Kidney epithelial cell (primary cell): Measurements from ENCODE around the gene TMUB1. TPM values are rescaled to one million over a fixed set of nuclear protein-coding genes. Genes with fewer than 3 reads are reported as not detected.

Experiments
- DNase-seq: peaks from one replicate; pipeline ENCODE4 v3.0.0-alpha.2; 2010; ENCODE audit warnings: low read depth
- H3K27me3 ChIP-seq: 2 replicates; pipeline ENCODE4 v1.6.0; 2011; ENCODE audit warnings: low read length; ENCODE audit not compliant: control insufficient read depth, insufficient read depth
- H3K36me3 ChIP-seq: 2 replicates; pipeline ENCODE4 v1.5.1; 2011; ENCODE audit warnings: low read length; ENCODE audit not compliant: control insufficient read depth, insufficient read depth
- H3K4me3 ChIP-seq: 2 replicates; pipeline ENCODE4 v1.5.1; 2011; ENCODE audit warnings: low read depth, mild to moderate bottlenecking, control low read depth, low read length
- CTCF ChIP-seq: IDR thresholded peaks from 2 replicates; pipeline ENCODE4 v1.5.1; 2011; ENCODE audit warnings: mild to moderate bottlenecking, moderate library complexity, low read length, control low read depth, inconsistent platforms; ENCODE audit not compliant: insufficient read depth, poor library complexity, severe bottlenecking
- total RNA-seq: library from RNA; depleted of rRNA; stranded (reverse); fragments of >200 nt; gene quantifications from 2 replicates; pipeline ENCODE4 v1.2.3, GENCODE V29; 2015

The TMUB1 gene
- total RNA-seq, 1 donor from 2014 or later: 46.3 TPM

- Histone ChIP-seq H3K27me3 (no peaks in the 10 kb centered on the region), H3K4me3 (no peak overlapping the region), H3K36me3 (no peaks in the 10 kb centered on the region)
- TF ChIP-seq CTCF: no peak
- no peak for DNase-seq
Observed at GRCh38 chr7:151102991-151103390, 19.7 kb upstream of the TMUB1 start.

- Histone ChIP-seq H3K4me3 (no peak overlapping the region), H3K36me3 (no peaks in the 10 kb centered on the region), H3K27me3 (no peaks in the 10 kb centered on the region)
- TF ChIP-seq CTCF: no peak
- DNase-seq: no peak
Observed at GRCh38 chr7:151101621-151102396, 18.5 kb upstream of the TMUB1 start.

DNA sequence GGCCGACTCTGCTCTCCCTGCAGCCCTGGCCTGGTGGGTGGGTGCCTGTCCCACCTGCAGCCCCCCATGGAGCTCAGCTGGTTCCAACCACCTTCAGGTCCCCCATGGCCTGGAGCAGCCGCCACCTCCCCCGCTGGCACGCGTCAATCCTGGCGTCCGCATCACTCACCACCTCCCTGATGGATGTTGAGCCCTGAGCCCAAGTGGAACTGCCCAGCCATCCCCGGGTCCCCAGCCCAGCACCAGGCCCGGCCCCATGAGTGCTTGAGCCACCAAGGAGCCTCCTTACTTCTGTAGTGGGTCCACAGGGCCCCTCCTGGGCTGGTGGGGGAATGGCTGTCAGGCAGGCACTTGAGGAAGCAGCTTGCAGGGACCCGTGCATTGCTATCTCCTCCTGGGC is 17.6 kb upstream of the TMUB1 start:
- no peaks in the 10 kb centered on the region for H3K36me3 ChIP-seq
- no peaks in the 10 kb centered on the region for H3K27me3 ChIP-seq
- TF ChIP-seq CTCF: no peak
- DNase-seq: no peak
- H3K4me3 ChIP-seq: no peak overlapping the region

DNA sequence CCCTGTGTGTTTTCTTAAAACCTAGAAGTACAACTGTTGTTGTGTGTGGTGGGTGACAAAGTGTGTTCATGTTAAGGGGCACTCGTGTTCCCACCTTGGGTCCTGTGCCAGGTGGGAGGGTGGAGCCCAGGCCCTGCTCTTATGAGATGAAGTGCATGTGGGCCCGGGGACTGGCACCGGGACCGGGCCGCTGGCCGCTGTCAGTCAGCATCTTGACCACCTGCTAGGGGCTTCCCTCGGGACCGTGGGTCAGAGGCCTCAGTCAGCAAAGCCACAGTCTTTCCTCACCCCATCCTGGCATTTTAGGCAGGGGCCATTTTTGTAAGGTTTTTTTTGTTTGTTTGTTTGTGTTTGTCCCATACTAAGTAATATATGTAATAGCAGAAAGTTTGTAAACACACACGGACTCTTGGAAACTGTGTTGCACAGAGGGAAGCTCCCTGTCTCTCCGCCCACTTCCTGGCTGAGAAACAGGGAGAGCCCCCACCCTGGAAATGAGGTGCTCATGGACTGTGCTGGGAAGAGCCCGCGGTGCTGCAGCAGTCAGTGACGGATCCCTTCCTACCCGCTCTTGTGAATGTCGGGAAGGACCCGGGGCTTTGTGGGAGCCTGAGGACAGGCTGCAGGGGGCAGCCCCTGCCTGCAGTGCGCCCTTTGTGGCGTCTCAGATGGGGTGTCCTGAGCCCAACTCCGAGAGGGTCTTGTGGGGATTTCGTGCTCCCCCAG is 16.4 kb upstream of the TMUB1 start:
- TF ChIP-seq CTCF: no peak
- Histone ChIP-seq H3K4me3 (no peak overlapping the region), H3K27me3 (no peaks in the 10 kb centered on the region), H3K36me3 (no peaks in the 10 kb centered on the region)
- no peak for DNase-seq

- Histone ChIP-seq H3K27me3 (no peaks in the 10 kb centered on the region), H3K4me3 (no peak overlapping the region), H3K36me3 (no peaks in the 10 kb centered on the region)
- no peak for DNase-seq
- TF ChIP-seq CTCF: no peak
Observed at GRCh38 chr7:151095828-151096475, 12.7 kb upstream of the TMUB1 start.
